SK-N-MC (cell line): Measurements from ENCODE around the gene CMTM8.

ENCODE experiments used
- EZH2 ChIP-seq: fragments of 200-600 bp; sonication (generic); IDR thresholded peaks from one replicate; pipeline ENCODE4 v1.6.1; 2017; ENCODE audit warnings: antibody characterized with exemption
- POLR2AphosphoS5 ChIP-seq: IDR thresholded peaks from 2 replicates; pipeline ENCODE4 v1.6.1; 2012; ENCODE audit warnings: mild to moderate bottlenecking, low read depth, low read length, borderline replicate concordance

GRCh38 chr3:32215185-32215584 is 23.3 kb upstream of the CMTM8 start:
- TF ChIP-seq POLR2AphosphoS5 (no peak), EZH2 (no peak)
